Measurements from ENCODE around the gene UBE2E3.

DNA sequence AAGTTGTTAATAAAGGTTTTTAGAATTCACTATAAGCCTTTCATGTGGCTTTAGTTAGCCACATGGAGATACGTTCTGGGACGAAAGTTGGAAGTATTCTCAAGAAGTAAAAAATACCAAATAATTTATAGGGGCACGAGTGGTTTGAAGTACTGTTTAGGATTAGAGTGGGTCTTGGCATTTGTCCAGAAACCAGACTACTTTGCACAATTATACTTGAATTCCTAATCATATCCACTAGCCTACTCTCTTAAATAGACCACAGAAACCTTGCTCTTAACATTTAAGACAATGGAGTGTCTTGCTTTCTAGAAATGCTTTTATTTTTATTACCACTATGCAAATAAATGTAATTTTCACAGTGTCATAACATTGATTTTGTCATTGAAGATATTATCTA is 44.6 kb downstream of the UBE2E3 start:
- TF ChIP-seq POLR2A (IDR thresholded peaks at IDR 0.05; ENCODE audit: low read length) (no peak), GATA1 (IDR thresholded peaks at IDR 0.05; ENCODE audit: low read depth, low read length) (no peak)

Data from erythroblast (primary cell).